Fibroblast of gingiva (primary cell): ENCODE measurements around the gene LAMA4.
A peak's percentile ranks its signal among the peaks of the same experiment; 100 is the strongest.
"Not testable (repeated sequence)": the region's sequence is repeated elsewhere in the genome, so short reads cannot be mapped to it uniquely, and the experiment has no call there.

Experiments
- DNase-seq: peaks from one replicate; pipeline ENCODE4 v3.0.0-alpha.2; 2011; ENCODE audit warnings: low read depth

The LAMA4 gene

GRCh38 chr6:112216662-112217551, 37.5 kb downstream of the LAMA4 start:
- peak; percentile 75 for DNase-seq

- DNase-seq = no peak
These were observed 38.7 kb downstream of the LAMA4 start for GRCh38 chr6:112215488-112216284.

GRCh38 chr6:112214739-112215269, 39.6 kb downstream of the LAMA4 start:
- DNase-seq = no peak

- no peak for DNase-seq
These were observed 43.5 kb downstream of the LAMA4 start for GRCh38 chr6:112210852-112211251.

GRCh38 chr6:112209131-112209530, 45.2 kb downstream of the LAMA4 start:
- no peak for DNase-seq

- no peak for DNase-seq
These were observed 46.6 kb downstream of the LAMA4 start for GRCh38 chr6:112207776-112208175.

- DNase-seq = no peak
These were observed 47.2 kb downstream of the LAMA4 start for GRCh38 chr6:112207131-112207530.

- DNase-seq = no peak
These were observed 48.3 kb downstream of the LAMA4 start for GRCh38 chr6:112206110-112206458.

GRCh38 chr6:112205427-112206109, 48.8 kb downstream of the LAMA4 start:
- DNase-seq = peak; percentile 26

GRCh38 chr6:112204350-112204706, 50.0 kb downstream of the LAMA4 start:
- DNase-seq = no peak

GRCh38 chr6:112203577-112204349, 50.6 kb downstream of the LAMA4 start:
- DNase-seq = peak; percentile 78

- DNase-seq = peak; percentile 57
These were observed 51.6 kb downstream of the LAMA4 start for GRCh38 chr6:112202639-112203341.

GRCh38 chr6:112200185-112200914, 54.0 kb downstream of the LAMA4 start:
- not testable (repeated sequence) for DNase-seq

- DNase-seq = no peak
These were observed 55.4 kb downstream of the LAMA4 start for GRCh38 chr6:112199001-112199403.

GRCh38 chr6:112198582-112198981, 55.8 kb downstream of the LAMA4 start:
- no peak for DNase-seq

- DNase-seq = no peak
These were observed 56.7 kb downstream of the LAMA4 start for GRCh38 chr6:112197636-112198035.

GRCh38 chr6:112196306-112196705, 58.1 kb downstream of the LAMA4 start:
- DNase-seq = no peak

- no peak for DNase-seq
These were observed 59.2 kb downstream of the LAMA4 start for GRCh38 chr6:112195166-112195565.

- no peak for DNase-seq
These were observed 59.9 kb downstream of the LAMA4 start for GRCh38 chr6:112194511-112194910.

- DNase-seq = no peak
These were observed 60.8 kb downstream of the LAMA4 start for GRCh38 chr6:112193535-112194051.
